Measurements from ENCODE around the gene PSPH. TPM values are rescaled to one million over a fixed set of nuclear protein-coding genes. Genes with fewer than 3 reads are reported as not detected.

Gene PSPH
- total and polyA plus RNA-seq, 8 donors = 13.7 to 25.0 (median 20.7) TPM

DNA sequence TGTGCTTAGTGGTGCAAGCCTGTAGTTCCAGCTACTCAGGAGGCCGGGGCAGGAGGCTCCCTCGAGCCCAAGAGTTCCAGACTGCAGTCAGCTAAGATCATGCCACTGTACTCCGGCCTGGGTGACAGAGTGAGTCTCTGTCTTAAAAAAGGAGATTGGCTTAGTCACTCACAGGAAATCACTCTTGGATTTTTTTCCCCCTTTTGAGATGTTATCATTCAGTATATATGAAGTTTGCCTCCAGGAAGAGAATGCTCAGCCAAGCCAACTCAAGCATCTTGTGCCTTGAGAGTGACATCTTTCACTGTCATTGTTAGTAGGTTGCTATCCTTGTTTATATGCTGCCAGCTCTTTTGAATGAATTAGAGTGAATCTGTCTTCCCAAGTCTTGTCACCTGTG, 58.9 kb downstream of the PSPH start:
- no peak for DNase-seq
- intact Hi-C loops (cut with DNase I) = no loop called here
- no peaks in the 10 kb centered on the region for H3K4me1 ChIP-seq
- peaks cover 0 to 81% of the 10 kb centered on the region in 2 donors for H3K36me3 ChIP-seq
- H3K27me3 ChIP-seq = no peaks in the 10 kb centered on the region
- TF ChIP-seq, protein P1, sequence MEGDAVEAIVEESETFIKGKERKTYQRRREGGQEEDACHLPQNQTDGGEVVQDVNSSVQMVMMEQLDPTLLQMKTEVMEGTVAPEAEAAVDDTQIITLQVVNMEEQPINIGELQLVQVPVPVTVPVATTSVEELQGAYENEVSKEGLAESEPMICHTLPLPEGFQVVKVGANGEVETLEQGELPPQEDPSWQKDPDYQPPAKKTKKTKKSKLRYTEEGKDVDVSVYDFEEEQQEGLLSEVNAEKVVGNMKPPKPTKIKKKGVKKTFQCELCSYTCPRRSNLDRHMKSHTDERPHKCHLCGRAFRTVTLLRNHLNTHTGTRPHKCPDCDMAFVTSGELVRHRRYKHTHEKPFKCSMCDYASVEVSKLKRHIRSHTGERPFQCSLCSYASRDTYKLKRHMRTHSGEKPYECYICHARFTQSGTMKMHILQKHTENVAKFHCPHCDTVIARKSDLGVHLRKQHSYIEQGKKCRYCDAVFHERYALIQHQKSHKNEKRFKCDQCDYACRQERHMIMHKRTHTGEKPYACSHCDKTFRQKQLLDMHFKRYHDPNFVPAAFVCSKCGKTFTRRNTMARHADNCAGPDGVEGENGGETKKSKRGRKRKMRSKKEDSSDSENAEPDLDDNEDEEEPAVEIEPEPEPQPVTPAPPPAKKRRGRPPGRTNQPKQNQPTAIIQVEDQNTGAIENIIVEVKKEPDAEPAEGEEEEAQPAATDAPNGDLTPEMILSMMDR (IDR thresholded peaks at IDR 0.05) = no peak
- H3K9me3 ChIP-seq = no peaks in the 10 kb centered on the region
- ATAC-seq = no peak
- H3K4me3 ChIP-seq = no peak overlapping the region
- H3K27ac ChIP-seq = no peak overlapping the region

DNA sequence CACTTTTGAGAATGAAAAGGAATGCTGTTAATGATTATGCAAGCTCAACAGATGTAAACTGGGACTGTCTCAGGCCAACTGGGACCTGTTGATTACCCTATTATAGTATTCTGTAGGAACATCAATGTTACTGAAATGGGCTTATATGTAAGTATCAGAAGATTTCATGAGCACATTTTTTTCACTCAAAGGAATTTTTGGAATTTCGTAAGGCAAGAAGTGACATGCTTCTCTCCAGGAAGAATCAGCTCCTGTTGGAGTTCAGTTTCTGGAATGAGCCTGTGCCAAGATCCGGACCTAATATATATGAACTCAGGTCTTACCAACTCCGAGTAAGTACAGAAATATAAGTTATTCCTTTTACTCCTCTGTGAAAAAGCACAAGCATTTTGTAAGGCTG, 67.7 kb downstream of the PSPH start:
- no peaks in the 10 kb centered on the region for H3K9me3 ChIP-seq
- H3K36me3 ChIP-seq = peaks cover 0 to 98% of the 10 kb centered on the region in 2 donors
- H3K27ac ChIP-seq = no peak overlapping the region
- no peaks in the 10 kb centered on the region for H3K27me3 ChIP-seq
- H3K4me1 ChIP-seq = no peaks in the 10 kb centered on the region
- H3K4me3 ChIP-seq = no peak overlapping the region
- TF ChIP-seq, protein P1 (IDR thresholded peaks at IDR 0.05) = no peak
- intact Hi-C loops (cut with DNase I) = no loop called here
- no peak for ATAC-seq
- DNase-seq = no peak

DNA sequence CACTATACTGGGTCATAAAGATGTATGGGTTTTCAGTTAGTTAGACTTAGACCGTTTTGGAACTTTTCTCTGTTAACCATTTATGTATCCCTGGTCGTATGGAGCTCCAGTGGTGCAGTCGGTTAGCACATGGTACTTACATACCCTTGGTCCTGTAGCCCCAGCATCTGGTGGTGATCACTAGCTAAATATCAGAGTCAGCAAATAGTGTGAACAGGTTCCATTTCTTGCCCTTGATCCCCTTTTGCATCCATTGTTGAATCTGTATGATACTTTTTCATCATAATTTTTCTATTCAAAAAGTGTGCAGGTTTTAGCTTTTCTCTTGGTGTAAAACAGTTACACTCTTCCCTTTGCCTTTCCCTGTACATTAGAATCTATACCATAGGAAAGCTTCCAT, 71.0 kb downstream of the PSPH start:
- intact Hi-C loops (cut with DNase I) = no loop called here
- DNase-seq (no peak), ATAC-seq (no peak)
- peaks cover 0 to 4% of the 10 kb centered on the region in 2 donors for H3K4me1 ChIP-seq
- H3K4me3 ChIP-seq = no peak overlapping the region
- H3K27ac ChIP-seq = no peak overlapping the region
- no peaks in the 10 kb centered on the region for H3K27me3 ChIP-seq
- peaks cover 0 to 69% of the 10 kb centered on the region in 2 donors for H3K36me3 ChIP-seq
- no peaks in the 10 kb centered on the region for H3K9me3 ChIP-seq
- TF ChIP-seq, protein P1 (IDR thresholded peaks at IDR 0.05) = no peak

DNA sequence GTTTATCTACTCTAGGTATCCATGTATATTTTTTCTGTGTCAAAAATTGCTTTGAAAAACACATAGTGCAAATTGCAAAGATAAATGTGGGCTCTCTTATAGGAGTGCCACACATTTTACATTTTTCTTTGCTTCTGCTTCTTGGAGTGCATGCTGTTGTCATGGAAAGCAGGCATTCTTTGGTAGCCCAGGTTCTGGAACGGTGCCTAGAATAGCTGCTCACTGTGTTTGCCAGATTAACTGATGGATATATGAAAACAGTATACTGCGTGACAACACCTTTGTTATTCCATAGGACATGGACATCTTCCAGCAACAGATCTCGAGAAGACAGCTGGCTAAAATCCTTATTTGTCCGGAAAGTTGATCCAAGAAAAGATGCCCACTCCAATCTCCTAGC, 73.4 kb downstream of the PSPH start:
- ATAC-seq = no peak
- TF ChIP-seq, protein P1 (IDR thresholded peaks at IDR 0.05) = no peak
- Histone ChIP-seq H3K4me1 (peaks cover 0 to 4% of the 10 kb centered on the region in 2 donors), H3K27ac (peak overlapping the region in 1 of 2 donors; percentile 2), H3K27me3 (no peaks in the 10 kb centered on the region), H3K9me3 (no peaks in the 10 kb centered on the region), H3K4me3 (no peak overlapping the region), H3K36me3 (peaks cover 0 to 45% of the 10 kb centered on the region in 2 donors)
- intact Hi-C loops (cut with DNase I) = no loop called here
- no peak for DNase-seq

DNA sequence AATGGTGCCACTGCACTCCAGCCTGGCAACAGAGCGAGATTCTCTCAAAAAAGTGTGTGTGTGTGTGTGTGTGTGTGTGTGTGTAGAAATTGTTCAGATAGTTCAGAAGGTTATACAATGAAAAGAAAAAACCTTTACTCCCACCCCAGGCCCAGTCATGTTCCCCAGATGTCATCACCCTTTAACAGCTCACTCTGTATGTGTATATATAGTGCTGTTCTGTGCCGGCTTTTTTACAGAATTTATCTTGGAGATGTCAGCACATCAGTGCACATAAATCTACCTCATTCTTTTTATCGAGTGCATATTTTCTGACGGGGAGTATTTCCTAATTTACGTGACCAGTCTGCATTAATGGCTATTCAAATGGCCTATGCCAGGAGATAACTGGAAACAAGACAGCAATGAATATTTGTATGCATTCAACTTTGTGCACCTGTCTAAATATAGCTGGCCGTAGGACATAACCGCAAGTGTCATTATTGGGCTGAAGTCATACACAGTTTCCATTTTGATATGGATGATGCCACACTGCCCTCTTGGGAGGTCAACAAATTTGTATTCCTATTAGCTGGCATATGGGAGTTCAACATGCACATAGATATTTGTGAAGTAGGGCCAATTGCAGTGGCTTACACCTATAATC, 75.1 kb downstream of the PSPH start:
- intact Hi-C loops (cut with DNase I) = no loop called here
- Histone ChIP-seq H3K4me1 (peaks cover 0 to 4% of the 10 kb centered on the region in 2 donors), H3K27me3 (no peaks in the 10 kb centered on the region), H3K27ac (no peak overlapping the region), H3K9me3 (no peaks in the 10 kb centered on the region), H3K36me3 (peaks cover 0 to 28% of the 10 kb centered on the region in 2 donors), H3K4me3 (no peak overlapping the region)
- ATAC-seq (no peak), DNase-seq (no peak)
- TF ChIP-seq, protein P1 (IDR thresholded peaks at IDR 0.05) = no peak

Data from left lung (tissue), 10 donors.